A549 (cell line): ENCODE measurements around the gene GALT. TPM values are rescaled to one million over a fixed set of nuclear protein-coding genes. Genes with fewer than 3 reads are reported as not detected.

ENCODE experiments used
- ATAC-seq, 2 experiments: fragments of 200-7000 bp in 1 of 2; fragments of >200 bp in 1 of 2; cut with Nextera tagmentation in 1 of 2; cut with Tn5 transposase in 1 of 2; 3 replicates each; pipeline versions ENCODE4 v1.8.0 to v1.9.1; 2018 to 2020; ENCODE audit warnings: mild to moderate bottlenecking in 1 of 2, moderate library complexity in 1 of 2
- CTCF ChIA-PET: fragments of 300-600 bp; sonication (Branson Sonifier 250); formaldehyde crosslinking; extraction: SDS; loops from one replicate; lab custom pipeline; 2021; ENCODE audit warnings: antibody characterized with exemption, inconsistent platforms; lab: Yijun Ruan, JAX
- POLR2A ChIA-PET: fragments of 350-600 bp; formaldehyde crosslinking; extraction: SDS; loops from one replicate; lab custom pipeline; 2021; ENCODE audit warnings: antibody characterized with exemption, inconsistent platforms; lab: Yijun Ruan, JAX
- DNase-seq, 2 experiments: peaks; one replicate each; pipeline versions ENCODE4 v3.0.0 to v3.0.0-alpha.2; 2011 to 2016; ENCODE audit warnings: low read depth in 1 of 2, low spot score in 1 of 2
- FAIRE-seq: peaks from 2 replicates; lab custom pipeline; 2011; peaks lifted over from hg19 to GRCh38; lab: Jason Lieb, UNC
- H3K27ac ChIP-seq, 2 experiments: fragments of >200 bp; sonication (Bioruptor Twin); formaldehyde crosslinking; 3 replicates each; pipeline ENCODE4 v1.5.1; 2016 to 2017
- H3K4me1 ChIP-seq: fragments of >200 bp; sonication (Bioruptor Twin); formaldehyde crosslinking; 3 replicates; pipeline ENCODE4 v1.6.1; 2016
- H3K4me2 ChIP-seq: fragments of >200 bp; sonication (Bioruptor Twin); formaldehyde crosslinking; 3 replicates; pipeline ENCODE4 v1.6.1; 2016
- H3K4me3 ChIP-seq: fragments of >200 bp; sonication (Bioruptor Twin); formaldehyde crosslinking; 3 replicates; pipeline ENCODE4 v1.5.1; 2016
- H3K9me3 ChIP-seq: fragments of >200 bp; sonication (Bioruptor Twin); formaldehyde crosslinking; 3 replicates; pipeline ENCODE4 v1.6.1; 2016
- CBX8 ChIP-seq: fragments of 200-600 bp; sonication (generic); IDR thresholded peaks from 2 replicates; pipeline ENCODE4 v1.6.1; 2016
- CEBPB ChIP-seq, 2 experiments: fragments of >200 bp in 1 of 2; sonication (Bioruptor Twin) in 1 of 2; formaldehyde crosslinking in 1 of 2; IDR thresholded peaks; 2 replicates each; pipeline ENCODE4 v1.6.1; 2012 to 2016
- EP300 ChIP-seq, 2 experiments: fragments of >200 bp; sonication (Bioruptor Twin); formaldehyde crosslinking; IDR thresholded peaks; 2 replicates in 1 of 2; 3 replicates in 1 of 2; pipeline ENCODE4 v1.6.1; 2016 to 2017
- FOXS1 ChIP-seq: fragments of 250-450 bp; sonication (Bioruptor Pico); IDR thresholded peaks from 2 replicates; pipeline ENCODE4 v1.5.0; 2020; ENCODE audit warnings: mild to moderate bottlenecking, moderate library complexity
- GATA3 ChIP-seq: IDR thresholded peaks from 2 replicates; pipeline ENCODE4 v1.6.1; 2012; ENCODE audit warnings: borderline replicate concordance
- HDAC2 ChIP-seq: fragments of 200-600 bp; sonication (generic); IDR thresholded peaks from 2 replicates; pipeline ENCODE4 v1.6.1; 2016
- HEYL ChIP-seq: fragments of 250-450 bp; sonication (Bioruptor Pico); IDR thresholded peaks from 2 replicates; pipeline ENCODE4 v1.8.0; 2021; ENCODE audit warnings: mild to moderate bottlenecking, moderate library complexity
- HOXA7 ChIP-seq: fragments of 250-450 bp; sonication (Bioruptor Pico); IDR thresholded peaks from 2 replicates; pipeline ENCODE4 v1.5.0; 2020; ENCODE audit warnings: mild to moderate bottlenecking, moderate library complexity
- HOXB13 ChIP-seq: fragments of 250-450 bp; sonication (Bioruptor Pico); IDR thresholded peaks from 2 replicates; pipeline ENCODE4 v1.5.0; 2020; ENCODE audit warnings: low read depth, mild to moderate bottlenecking, moderate library complexity
- JUN ChIP-seq, 2 experiments: fragments of >200 bp; sonication (Bioruptor Twin); formaldehyde crosslinking; IDR thresholded peaks; 2 replicates in 1 of 2; 3 replicates in 1 of 2; pipeline ENCODE4 v1.6.1; 2016 to 2017
- KDM1A ChIP-seq: fragments of 200-600 bp; sonication (generic); IDR thresholded peaks from 2 replicates; pipeline ENCODE4 v1.6.1; 2016; ENCODE audit warnings: low read depth, mild to moderate bottlenecking
- MAZ ChIP-seq: fragments of 150-350 bp; IDR thresholded peaks from 2 replicates; pipeline ENCODE4 v1.6.1; 2014; ENCODE audit warnings: antibody characterized with exemption, low read depth, low read length, borderline replicate concordance
- MYC ChIP-seq: IDR thresholded peaks from 2 replicates; pipeline ENCODE4 v1.6.1; 2012; ENCODE audit warnings: mild to moderate bottlenecking, inconsistent platforms, low read length, improper control_type of control experiment, borderline replicate concordance
- NPAS2 ChIP-seq: fragments of 250-450 bp; sonication (Bioruptor Pico); IDR thresholded peaks from 2 replicates; pipeline ENCODE4 v1.8.0; 2022; ENCODE audit warnings: mild to moderate bottlenecking, moderate library complexity, borderline replicate concordance
- PHF8 ChIP-seq: fragments of 200-600 bp; sonication (generic); IDR thresholded peaks from 2 replicates; pipeline ENCODE4 v1.6.1; 2016; ENCODE audit warnings: low read depth, mild to moderate bottlenecking, antibody characterized with exemption, moderate library complexity, borderline replicate concordance
- POLR2A ChIP-seq: IDR thresholded peaks from 2 replicates; pipeline ENCODE4 v1.6.1; 2012; ENCODE audit warnings: mild to moderate bottlenecking, low read length
- POLR2AphosphoS2 ChIP-seq: conservative IDR thresholded peaks from 2 replicates; pipeline ENCODE4 v1.6.1; 2012; ENCODE audit warnings: low read length, improper control_type of control experiment, inconsistent platforms
- RAD21 ChIP-seq, 2 experiments: fragments of >200 bp in 1 of 2; sonication (Bioruptor Twin) in 1 of 2; formaldehyde crosslinking in 1 of 2; IDR thresholded peaks in 1 of 2; conservative IDR thresholded peaks in 1 of 2; 2 replicates in 1 of 2; 3 replicates in 1 of 2; pipeline ENCODE4 v1.6.1; 2012 to 2018; ENCODE audit warnings: inconsistent platforms in 1 of 2
- RFX5 ChIP-seq: fragments of 450-650 bp; IDR thresholded peaks from 2 replicates; pipeline ENCODE4 v1.7.1; 2014; ENCODE audit warnings: antibody characterized with exemption, mild to moderate bottlenecking, moderate library complexity
- RNF2 ChIP-seq: fragments of 200-600 bp; sonication (generic); IDR thresholded peaks from 2 replicates; pipeline ENCODE4 v1.6.1; 2016; ENCODE audit warnings: low read depth, mild to moderate bottlenecking, antibody characterized with exemption, moderate library complexity, borderline replicate concordance
- TFCP2L1 ChIP-seq: fragments of 250-450 bp; sonication (Bioruptor Pico); IDR thresholded peaks from 2 replicates; pipeline ENCODE4 v1.5.0; 2021; ENCODE audit warnings: mild to moderate bottlenecking
- TP53 ChIP-seq: fragments of 250-450 bp; sonication (Bioruptor Pico); IDR thresholded peaks from 2 replicates; pipeline ENCODE4 v1.5.0; 2021; ENCODE audit warnings: mild to moderate bottlenecking, moderate library complexity
- ZC3H11A ChIP-seq: fragments of 450-650 bp; IDR thresholded peaks from 2 replicates; pipeline ENCODE4 v1.6.1; 2014; ENCODE audit warnings: antibody characterized with exemption, mild to moderate bottlenecking
- WGBS: methylation state at CpG from one replicate; pipeline ENCODE4 v1.1.6; 2017; ENCODE audit errors: missing lambda C conversion rate; 5-methylcytosine and 5-hydroxymethylcytosine counted together
- polyA plus RNA-seq, 4 experiments: library from polyadenylated mRNA; depleted of rRNA in 3 of 4; stranded (reverse); fragments of >200 nt; fragmentation: RNase III in 1 of 4; extraction: RNeasy Plus Mini Kit Qiagen cat#74134 plus additional on column Dnase treatment in 1 of 4; gene quantifications; 2 replicates in 3 of 4; 3 replicates in 1 of 4; pipeline ENCODE4 v1.2.3, GENCODE V29; 2011 to 2017
- TF ChIP-seq, protein P1 (sequence below): IDR thresholded peaks from 2 replicates; pipeline ENCODE4 v1.6.1; 2012
- TF ChIP-seq, protein P2 (sequence below): fragments of >200 bp; sonication (Bioruptor Twin); formaldehyde crosslinking; IDR thresholded peaks from 3 replicates; pipeline ENCODE4 v1.6.1; 2016
- TF ChIP-seq, protein P3 (sequence below): fragments of 250-450 bp; sonication (Bioruptor Pico); IDR thresholded peaks from 2 replicates; pipeline ENCODE4 v1.5.0; 2020; ENCODE audit warnings: low read depth, mild to moderate bottlenecking, moderate library complexity
- TF ChIP-seq, protein P4 (sequence below): IDR thresholded peaks from 2 replicates; pipeline ENCODE4 v1.6.1; 2012
- TF ChIP-seq, protein P5 (sequence below): IDR thresholded peaks from 2 replicates; pipeline ENCODE4 v1.6.1; 2012; ENCODE audit warnings: low read depth, borderline replicate concordance

GALT gene
- polyA plus RNA-seq, 2 of the 4 experiments (the other 2 are of a cell fraction), result 19.0 to 28.4 TPM

DNA sequence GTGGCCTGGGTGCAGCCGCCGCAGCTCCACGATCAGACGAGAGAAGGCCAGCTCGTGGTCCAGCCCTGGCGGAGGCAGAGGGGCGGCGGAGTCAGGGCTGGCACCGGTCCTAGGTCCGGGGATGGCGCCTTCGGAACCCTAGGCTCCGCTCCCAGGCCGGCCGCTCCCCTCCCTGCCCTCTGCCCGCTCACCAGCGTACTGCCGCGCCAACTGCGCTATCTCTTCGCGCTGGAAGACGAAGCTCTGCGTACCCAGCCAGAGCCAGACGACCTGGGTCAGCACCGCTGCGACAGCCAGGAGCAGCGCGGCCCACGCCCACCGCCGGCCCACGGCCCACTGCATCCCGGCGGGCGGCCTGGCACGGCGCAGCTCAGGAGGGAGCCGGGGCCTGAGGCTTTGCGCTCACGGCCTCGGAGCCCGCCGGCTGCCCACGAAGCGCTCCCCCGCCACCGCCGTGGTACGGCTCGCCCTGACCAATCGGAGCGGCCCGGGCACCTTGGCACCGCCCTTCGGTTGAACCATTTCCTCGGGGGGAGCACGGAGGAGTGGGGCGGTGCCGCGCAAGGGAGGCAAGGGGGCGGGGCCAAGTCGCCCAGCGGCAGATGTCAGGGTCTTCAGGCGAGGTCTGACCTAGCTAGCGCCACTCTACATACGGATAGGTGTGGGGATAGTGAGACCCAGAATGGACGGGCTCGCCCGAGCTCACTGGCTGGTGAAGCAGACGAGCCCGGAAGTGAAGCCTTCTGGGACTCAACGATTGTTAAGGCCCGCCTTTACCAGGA, 8.9 kb upstream of the GALT start, which contains the start of gene SIGMAR1:
SIGMAR1 (minus strand) TSS at position 432 of the 782 bp plus-strand sequence; CDS start at position 342, 90 bp downstream.
- peak within 1 kb of the TSS; percentile 73 for H3K4me3 ChIP-seq
- FAIRE-seq, result no peak
- peak; percentile 87 to 93 for DNase-seq
- POLR2A ChIA-PET, result interaction anchor here (0.6 to 2.3 kb wide), 9 partner anchors 8 to 442 kb away, joined by 3 to 17 read pairs (median 5); partner anchors contain the start of genes ARID3C, DCTN3, FANCG and GALT
- CTCF ChIA-PET, result interaction anchor here (1.2 to 22.6 kb wide), 8 partner anchors 8 to 138 kb away, joined by 3 to 429 read pairs (median 56); partner anchors contain the start of genes ARID3C, CCL27, DCTN3 and GALT
- peak within 1 kb of the TSS; percentile 93 for H3K4me2 ChIP-seq
- H3K4me1 ChIP-seq, result peaks cover 26% of the 10 kb centered on the region; the same call in 2 of the 3 replicates
- peak within 1 kb of the TSS; percentile 88 to 95 for H3K27ac ChIP-seq
- H3K9me3 ChIP-seq, result no peaks in the 10 kb centered on the region
- peak; percentile 87 to 92 for ATAC-seq
- WGBS, result 0% methylated on average over 18 of the region's 74 CpGs
- TF ChIP-seq, protein P1, sequence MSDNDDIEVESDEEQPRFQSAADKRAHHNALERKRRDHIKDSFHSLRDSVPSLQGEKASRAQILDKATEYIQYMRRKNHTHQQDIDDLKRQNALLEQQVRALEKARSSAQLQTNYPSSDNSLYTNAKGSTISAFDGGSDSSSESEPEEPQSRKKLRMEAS, result peak; percentile 99
- TF ChIP-seq, protein P2, sequence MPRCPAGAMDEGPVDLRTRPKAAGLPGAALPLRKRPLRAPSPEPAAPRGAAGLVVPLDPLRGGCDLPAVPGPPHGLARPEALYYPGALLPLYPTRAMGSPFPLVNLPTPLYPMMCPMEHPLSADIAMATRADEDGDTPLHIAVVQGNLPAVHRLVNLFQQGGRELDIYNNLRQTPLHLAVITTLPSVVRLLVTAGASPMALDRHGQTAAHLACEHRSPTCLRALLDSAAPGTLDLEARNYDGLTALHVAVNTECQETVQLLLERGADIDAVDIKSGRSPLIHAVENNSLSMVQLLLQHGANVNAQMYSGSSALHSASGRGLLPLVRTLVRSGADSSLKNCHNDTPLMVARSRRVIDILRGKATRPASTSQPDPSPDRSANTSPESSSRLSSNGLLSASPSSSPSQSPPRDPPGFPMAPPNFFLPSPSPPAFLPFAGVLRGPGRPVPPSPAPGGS, result peak; percentile 73; the same call in 1 of the 3 replicates
- TF ChIP-seq MAZ (no peak), ZC3H11A (no peak), HOXB13 (CRISPR knock-in tag) (peak; percentile 50; the same call in 1 of the 2 replicates), NPAS2 (CRISPR knock-in tag) (no peak), PHF8 (peak; percentile 56; the same call in 1 of the 2 replicates), POLR2A (peak; percentile 89), FOXS1 (no peak), GATA3 (peak; percentile 58; the same call in 1 of the 2 replicates), CBX8 (no peak), TP53 (0 out of 2 replicates have a peak, but pooled peaks have one; percentile 0), MYC (0 out of 2 replicates have a peak, but pooled peaks have one; percentile 65), JUN (IDR thresholded peaks at IDR 0.05) (peak in 1 of 2 experiments; percentile 87; a peak in 2 of 5 replicates)
- TF ChIP-seq, protein P3, sequence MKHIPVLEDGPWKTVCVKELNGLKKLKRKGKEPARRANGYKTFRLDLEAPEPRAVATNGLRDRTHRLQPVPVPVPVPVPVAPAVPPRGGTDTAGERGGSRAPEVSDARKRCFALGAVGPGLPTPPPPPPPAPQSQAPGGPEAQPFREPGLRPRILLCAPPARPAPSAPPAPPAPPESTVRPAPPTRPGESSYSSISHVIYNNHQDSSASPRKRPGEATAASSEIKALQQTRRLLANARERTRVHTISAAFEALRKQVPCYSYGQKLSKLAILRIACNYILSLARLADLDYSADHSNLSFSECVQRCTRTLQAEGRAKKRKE (CRISPR knock-in tag), result no peak
- TF ChIP-seq, protein P4, sequence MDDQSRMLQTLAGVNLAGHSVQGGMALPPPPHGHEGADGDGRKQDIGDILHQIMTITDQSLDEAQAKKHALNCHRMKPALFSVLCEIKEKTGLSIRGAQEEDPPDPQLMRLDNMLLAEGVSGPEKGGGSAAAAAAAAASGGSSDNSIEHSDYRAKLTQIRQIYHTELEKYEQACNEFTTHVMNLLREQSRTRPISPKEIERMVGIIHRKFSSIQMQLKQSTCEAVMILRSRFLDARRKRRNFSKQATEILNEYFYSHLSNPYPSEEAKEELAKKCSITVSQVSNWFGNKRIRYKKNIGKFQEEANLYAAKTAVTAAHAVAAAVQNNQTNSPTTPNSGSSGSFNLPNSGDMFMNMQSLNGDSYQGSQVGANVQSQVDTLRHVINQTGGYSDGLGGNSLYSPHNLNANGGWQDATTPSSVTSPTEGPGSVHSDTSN, result 0 out of 2 replicates have a peak, but pooled peaks have one; percentile 29
- TF ChIP-seq, protein P5, sequence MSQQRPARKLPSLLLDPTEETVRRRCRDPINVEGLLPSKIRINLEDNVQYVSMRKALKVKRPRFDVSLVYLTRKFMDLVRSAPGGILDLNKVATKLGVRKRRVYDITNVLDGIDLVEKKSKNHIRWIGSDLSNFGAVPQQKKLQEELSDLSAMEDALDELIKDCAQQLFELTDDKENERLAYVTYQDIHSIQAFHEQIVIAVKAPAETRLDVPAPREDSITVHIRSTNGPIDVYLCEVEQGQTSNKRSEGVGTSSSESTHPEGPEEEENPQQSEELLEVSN, result peak; percentile 88

DNA sequence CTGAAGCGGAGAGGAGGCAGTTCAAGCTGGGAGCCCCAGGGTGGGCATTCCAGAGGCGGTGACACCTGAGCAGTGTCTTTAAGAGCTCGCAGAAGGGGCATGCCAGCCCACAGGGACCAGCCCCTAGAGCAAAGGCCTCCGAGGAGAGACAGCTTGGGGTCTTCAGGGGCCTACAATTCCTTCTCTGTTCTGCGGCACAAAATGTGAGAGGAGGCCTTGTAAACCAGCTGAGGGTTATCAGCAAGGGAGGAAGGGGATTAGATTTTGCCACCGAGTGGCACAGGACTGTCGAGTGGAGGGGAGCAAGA, 8.4 kb upstream of the GALT start:
- H3K4me3 ChIP-seq, result peak overlapping the region; percentile 73
- H3K27ac ChIP-seq, result peak overlapping the region; percentile 88 to 95
- WGBS, result 35% methylated on average over 7 of the region's 7 CpGs
- FAIRE-seq, result no peak
- ATAC-seq, result 0 out of 6 replicates have a peak, but pooled peaks of 1 of the 2 experiments have one; percentile 1
- H3K9me3 ChIP-seq, result no peaks in the 10 kb centered on the region
- peaks cover 26% of the 10 kb centered on the region; the same call in 2 of the 3 replicates for H3K4me1 ChIP-seq
- POLR2A ChIA-PET, result interaction anchor here (0.9 to 2.3 kb wide), 6 partner anchors 9 to 441 kb away, joined by 3 to 17 read pairs (median 6); partner anchors contain the start of genes DCTN3, FANCG, GALT and IL11RA
- no peak for DNase-seq
- CTCF ChIA-PET, result interaction anchor here (1.2 to 22.6 kb wide), 8 partner anchors 9 to 138 kb away, joined by 3 to 429 read pairs (median 56); partner anchors contain the start of genes ARID3C, CCL27, DCTN3 and GALT
- peak overlapping the region; percentile 93 for H3K4me2 ChIP-seq
- no peak for TF ChIP-seq CBX8
- TF ChIP-seq RAD21 (conservative IDR thresholded peaks at IDR 0.05 in 1 of 2, IDR thresholded peaks at IDR 0.05 in 1 of 2), result no peak
- TF ChIP-seq GATA3, result no peak
- no peak for TF ChIP-seq CEBPB (IDR thresholded peaks at IDR 0.05)
- no peak for TF ChIP-seq EP300 (IDR thresholded peaks at IDR 0.05)
- no peak for TF ChIP-seq HEYL (CRISPR knock-in tag)
- TF ChIP-seq HDAC2, result no peak
- no peak for TF ChIP-seq KDM1A
- TF ChIP-seq MAZ, result no peak
- TF ChIP-seq FOXS1, result no peak
- no peak for TF ChIP-seq PHF8
- TF ChIP-seq POLR2AphosphoS2, result no peak
- no peak for TF ChIP-seq MYC
- TF ChIP-seq RNF2, result no peak
- no peak for TF ChIP-seq HOXA7
- no peak for TF ChIP-seq RFX5
- TF ChIP-seq, protein P2, result no peak
- TF ChIP-seq TFCP2L1 (CRISPR knock-in tag), result no peak
- TF ChIP-seq, protein P3 (CRISPR knock-in tag), result no peak
